ENCODE data around the gene EOMES.

DNA sequence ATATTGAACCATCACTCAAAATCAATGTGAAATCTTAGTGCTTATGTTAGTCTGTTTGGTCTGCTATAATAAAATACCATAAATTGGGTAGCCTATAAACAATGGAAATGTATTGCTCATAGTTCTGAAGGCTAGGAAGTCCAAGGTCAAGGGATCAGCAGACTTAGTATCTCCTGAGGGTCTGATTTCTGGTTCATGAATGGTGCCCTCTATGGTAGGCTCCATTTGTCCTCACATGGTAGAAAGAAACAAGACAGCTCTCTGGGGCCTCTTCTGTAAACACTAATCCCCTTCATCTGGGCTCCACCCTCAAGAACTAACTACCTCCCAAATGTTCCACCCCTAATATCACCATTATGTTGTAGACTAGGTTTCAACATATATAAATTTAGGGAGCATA is 15.0 kb upstream of the EOMES start:
- TF ChIP-seq, protein P1, sequence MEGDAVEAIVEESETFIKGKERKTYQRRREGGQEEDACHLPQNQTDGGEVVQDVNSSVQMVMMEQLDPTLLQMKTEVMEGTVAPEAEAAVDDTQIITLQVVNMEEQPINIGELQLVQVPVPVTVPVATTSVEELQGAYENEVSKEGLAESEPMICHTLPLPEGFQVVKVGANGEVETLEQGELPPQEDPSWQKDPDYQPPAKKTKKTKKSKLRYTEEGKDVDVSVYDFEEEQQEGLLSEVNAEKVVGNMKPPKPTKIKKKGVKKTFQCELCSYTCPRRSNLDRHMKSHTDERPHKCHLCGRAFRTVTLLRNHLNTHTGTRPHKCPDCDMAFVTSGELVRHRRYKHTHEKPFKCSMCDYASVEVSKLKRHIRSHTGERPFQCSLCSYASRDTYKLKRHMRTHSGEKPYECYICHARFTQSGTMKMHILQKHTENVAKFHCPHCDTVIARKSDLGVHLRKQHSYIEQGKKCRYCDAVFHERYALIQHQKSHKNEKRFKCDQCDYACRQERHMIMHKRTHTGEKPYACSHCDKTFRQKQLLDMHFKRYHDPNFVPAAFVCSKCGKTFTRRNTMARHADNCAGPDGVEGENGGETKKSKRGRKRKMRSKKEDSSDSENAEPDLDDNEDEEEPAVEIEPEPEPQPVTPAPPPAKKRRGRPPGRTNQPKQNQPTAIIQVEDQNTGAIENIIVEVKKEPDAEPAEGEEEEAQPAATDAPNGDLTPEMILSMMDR (conservative IDR thresholded peaks at IDR 0.05 in 1 of 2, IDR thresholded peaks at IDR 0.05 in 1 of 2; ENCODE audit: low read depth in 1 of 2, low read length in 2 of 2), result no peak
- TF ChIP-seq EZH2 (IDR thresholded peaks at IDR 0.05; ENCODE audit: low read length, missing control alignments), result no peak

Data from fibroblast of lung (primary cell).